ENCODE results near the gene CCDC61.

Gene CCDC61

DNA sequence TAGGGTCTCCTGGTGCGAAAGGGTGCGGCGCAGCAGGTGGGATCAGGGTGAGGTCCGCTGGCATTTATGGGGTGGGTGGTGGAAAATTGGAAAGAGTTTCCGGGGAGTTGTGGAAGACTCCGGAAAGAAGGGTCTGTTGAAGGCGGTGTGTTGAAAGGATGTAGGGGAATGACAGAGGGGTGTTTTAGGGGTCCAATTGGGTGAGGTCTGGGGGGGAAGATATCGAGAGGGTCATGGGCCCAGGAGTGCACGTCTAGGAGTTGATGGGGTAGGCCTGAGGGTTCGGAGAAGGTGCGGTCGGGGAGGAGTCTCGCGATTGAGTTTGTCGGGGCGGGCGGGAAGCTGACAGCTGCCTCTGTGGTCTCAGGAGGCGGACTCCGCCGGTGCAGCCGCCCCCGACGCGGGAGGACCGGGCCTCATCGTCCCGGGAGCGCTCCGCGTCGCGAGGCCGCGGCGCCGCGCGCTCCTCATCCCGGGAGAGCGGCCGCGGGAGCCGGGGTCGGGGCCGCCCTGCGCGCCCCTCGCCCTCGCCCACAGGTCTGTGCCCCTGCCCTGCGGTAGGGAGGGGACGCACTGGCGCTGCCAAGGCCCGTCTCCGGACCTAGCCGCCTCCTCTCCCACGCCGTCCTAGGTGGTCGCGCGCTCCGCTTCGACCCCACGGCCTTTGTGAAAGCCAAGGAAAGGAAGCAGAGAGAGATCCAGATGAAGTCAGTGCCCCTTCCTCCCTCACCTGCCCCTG, 20.6 kb downstream of the CCDC61 start:
- no peak for DNase-seq (ENCODE audit: low spot score)

DNA sequence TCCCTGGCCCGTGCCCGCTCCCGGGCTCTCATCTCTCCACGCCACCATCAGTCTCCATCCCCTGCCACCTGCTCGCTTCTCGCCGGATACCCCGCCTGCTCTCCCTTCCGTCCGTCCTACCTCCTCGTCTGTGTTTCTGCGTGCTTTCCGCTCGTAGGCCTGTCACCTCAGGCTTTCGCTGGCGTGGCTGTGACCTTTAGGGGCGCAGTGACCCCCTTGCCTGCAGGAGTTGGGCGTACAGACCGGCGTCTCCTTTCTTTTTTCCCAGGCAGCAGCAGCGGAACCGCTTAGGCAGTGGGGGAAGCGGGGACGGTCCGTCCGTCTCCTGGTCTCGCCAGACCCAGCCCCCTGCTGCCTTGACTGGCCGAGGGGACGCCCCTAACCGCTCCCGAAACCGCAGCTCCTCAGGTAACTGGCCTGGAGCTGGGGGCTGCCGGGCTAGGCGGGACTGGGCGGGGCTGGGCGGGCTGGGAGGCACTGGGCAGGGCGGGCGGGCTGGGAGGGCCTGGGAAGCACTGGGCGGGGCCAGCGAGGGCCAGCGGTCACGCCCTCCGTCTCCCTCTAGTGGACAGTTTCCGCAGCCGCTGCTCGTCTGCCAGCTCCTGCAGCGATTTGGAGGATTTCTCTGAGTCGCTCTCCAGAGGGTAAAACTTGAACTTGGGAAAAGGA, 21.3 kb downstream of the CCDC61 start:
- DNase-seq (ENCODE audit: low spot score) = peak; percentile 91

DNA sequence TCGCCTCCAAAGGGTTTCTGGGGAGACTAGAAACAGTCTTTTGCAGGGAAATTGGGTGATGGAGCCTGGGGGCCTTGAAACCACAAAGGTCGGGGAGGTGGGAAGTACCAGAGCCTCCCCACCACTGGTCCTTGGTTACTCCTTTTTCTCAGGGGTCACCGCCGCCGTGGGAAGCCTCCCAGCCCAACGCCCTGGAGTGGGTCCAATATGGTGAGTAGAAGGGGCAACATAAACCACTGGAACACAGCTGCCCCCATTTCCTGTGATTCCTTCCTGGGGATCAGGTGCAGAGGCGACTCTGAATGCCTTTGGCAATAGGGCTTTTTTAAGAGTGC, 21.8 kb downstream of the CCDC61 start:
- DNase-seq (ENCODE audit: low spot score) = no peak

DNA sequence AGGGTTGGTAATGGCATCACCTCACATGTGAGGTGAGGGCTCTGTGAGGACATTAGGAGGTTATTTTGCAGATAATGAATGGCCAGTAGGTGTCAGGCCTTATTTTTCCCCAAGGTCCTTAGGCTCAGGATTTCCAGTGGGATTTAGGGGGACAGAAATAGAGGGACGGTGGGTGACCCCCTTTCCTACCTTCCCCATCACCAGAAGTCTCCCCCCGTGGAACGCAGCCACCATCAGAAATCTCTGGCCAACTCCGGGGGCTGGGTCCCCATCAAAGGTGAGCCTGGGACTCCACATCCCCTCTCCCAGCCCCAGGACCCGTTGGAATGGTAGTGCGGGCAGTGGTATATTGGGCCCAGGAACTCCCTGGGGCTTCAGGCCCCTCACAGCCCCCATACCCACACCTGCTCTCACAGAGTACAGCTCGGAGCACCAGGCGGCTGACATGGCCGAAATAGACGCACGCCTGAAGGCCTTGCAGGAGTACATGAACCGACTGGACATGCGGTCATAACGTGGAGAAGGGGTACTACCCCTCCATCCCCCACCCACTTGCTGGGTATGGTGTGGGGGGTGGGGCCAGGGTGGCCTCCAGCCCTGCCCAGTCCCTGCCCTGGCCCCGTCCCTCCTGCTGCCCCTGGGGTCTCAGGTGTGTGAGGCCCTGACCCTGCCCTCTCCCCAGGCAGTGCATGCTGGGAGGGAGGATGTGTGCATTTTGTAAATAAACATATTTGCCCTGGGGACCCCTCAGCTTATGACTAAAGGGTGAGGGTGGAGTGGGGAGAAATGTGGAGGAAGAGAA, 22.8 kb downstream of the CCDC61 start:
- no peak for DNase-seq (ENCODE audit: low spot score)

DNA sequence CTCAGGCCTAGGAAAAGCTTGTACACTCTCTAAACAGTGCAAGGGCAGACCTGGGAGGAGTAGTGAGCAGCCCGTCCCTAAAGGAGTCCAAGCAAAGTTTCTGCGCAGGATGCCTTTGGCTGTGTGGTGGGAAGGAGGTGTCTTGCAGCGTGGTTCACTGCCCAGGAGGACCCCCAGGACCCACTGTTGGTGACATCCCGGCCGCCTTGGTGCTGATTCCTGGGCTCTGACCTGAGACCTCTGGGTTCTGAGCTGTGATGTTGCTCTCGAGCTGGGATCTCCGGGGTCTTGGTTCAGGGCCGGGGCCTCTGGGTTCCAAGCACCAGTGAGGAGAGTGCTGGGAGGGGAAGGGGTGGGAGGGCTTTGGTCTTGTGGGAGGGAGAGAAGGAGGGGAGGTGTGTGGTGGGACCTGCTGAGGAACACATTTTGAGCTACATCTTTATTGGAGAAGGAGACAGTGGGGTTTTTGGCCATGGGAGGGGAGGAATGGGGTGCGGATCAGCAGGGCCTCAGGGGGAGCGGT, 23.5 kb downstream of the CCDC61 start:
- no peak for DNase-seq (ENCODE audit: low spot score)

DNA sequence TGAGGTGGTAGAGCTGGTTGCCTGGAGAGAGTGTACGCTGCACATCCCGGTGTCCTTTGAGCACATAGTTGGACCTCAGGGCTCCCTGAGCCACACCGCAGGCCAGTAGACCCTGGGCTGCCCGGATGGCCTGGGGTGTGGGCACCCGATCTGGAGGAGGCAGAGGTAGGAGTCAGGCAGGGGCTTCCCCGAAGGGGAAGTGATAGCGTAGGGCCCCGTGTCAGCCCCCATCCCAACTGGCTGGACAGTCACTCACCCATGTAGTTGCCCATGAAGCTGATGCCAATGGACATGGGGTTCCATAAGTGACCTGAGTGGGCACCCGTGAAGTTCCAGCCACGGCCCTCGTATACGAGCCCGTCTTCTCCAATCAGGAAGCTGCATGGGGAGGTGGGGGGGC, 24.0 kb downstream of the CCDC61 start:
- no peak for DNase-seq (ENCODE audit: low spot score)

DNA sequence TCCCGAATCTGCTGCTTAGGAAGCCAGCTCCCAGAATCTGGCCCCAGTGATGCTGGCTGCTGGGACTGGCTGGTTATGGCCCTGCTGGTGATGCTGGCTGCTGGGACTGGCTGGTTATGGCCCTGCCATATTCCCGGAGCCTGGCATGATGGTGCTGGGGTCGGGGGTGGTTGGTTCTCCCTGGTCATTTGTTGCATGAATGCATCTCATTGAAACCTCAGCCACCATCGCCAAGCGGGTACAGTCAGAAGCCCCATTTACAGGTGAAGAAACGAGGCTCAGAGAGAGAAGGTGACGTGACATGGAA, 25.5 kb downstream of the CCDC61 start:
- no peak for DNase-seq (ENCODE audit: low spot score)

DNA sequence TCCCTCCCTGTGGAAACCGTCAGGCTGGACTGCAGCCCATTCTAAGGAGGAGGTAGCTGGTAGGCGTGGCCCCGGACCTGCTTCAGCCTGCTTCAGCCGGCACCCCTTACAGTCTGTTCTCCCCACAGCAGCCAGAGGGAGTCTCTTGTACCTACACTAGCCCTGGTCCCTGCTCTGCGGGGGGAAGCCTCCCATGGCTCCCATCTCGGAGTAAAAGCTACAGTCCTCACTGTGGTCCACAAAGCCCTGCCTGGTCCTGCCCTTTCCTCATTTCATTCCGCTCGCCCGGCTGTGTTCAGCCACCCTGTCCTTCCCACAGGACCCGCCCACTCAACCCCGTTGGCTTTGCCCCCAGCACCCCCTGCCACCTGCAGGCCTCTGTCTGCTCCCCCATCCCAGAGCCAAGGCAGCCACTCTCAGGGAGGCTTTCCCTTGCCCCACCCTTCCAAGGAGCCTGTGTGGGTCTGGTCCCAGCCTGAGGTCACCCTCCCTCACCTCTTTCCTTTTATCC, 26.3 kb downstream of the CCDC61 start:
- DNase-seq (ENCODE audit: low spot score) = no peak

DNA sequence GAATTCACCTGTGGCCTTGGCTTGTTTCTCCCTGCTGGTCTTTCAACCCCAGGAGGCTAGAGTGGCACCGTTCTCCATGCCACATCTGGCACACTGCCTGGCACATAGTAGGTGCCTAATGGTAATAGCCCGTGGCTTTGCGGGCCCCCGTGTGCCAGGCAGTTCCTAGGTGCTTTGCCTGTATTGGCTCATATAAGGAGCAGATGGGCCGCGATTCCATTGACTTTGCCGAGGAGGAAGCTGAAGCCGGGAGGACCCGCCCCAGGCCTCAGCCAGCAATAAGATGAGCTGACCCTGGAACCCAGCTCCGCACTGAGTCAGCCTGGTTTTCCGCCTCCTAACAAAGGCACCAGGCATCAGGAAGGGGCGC, 26.8 kb downstream of the CCDC61 start:
- no peak for DNase-seq (ENCODE audit: low spot score)

DNA sequence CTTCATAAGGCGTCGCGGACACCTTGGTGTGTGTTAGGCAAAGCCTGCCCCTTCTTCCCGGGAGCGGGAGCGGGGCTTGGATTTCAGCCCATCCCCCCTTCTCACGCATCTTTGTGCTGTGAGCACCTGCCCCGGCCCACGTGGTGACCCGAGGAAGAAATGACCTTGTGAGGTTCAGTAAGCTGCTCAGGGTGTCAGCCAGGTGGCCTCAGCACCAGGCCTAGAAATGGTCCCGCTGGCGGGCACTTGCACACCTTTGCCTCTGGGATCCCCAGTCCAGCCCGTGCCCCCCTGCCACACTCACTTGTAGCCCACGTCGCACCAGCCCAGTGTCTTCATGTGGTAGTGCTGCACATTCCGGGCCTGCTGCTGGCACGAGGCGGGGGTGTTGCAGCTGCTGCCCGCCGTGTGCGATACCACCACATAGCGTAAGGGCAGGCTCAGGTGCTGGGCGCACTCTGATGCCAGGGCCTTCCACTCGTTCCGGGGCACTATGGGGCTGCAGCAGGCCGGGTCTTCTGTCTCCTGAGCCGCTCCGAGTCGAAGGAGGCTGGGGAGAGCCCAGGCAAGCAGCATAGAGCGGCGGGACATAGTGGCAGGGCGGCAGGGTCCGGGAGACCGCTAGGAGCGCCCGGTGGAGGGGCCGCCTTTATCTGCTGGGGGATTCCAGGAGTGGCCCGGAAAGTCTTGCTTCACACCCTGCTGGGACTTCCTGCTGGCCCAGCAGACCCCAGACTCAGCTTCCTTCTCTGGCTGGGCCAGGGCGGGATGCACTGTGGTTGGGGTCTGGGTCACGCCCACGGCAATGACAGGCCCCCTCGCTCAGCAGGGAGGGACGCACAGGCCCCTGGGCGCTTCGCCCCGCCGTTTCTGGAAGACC, 27.4 kb downstream of the CCDC61 start, which contains the start of gene PGLYRP1:
Gene PGLYRP1 (minus strand): TSS at position 623 of the 880 bp plus-strand sequence. CDS start 32 bp downstream, at position 591.
- no peak for DNase-seq (ENCODE audit: low spot score)

DNA sequence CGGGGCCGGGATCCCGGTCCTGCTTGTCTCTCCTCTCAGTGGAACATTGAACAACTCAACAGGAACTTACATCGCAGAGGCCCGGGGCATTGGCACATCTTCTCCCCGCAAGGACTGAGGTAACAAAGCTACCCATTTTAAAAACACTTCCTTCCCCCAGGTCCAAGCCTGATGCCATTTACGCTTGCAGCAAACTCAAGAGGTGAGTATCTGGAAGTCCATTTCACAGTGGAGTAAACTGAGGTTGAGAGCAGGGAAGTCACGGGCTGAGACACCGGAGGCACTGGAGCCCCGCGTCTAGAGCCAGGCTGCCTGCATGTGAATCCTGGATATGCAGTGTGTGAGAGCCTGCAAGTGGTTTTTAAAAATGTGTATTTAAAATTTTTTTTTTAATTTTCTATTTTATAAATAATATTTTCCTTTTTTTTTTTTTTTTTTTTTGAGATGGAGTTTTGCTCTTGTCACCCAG, 28.1 kb downstream of the CCDC61 start:
- DNase-seq (ENCODE audit: low spot score) = no peak

DNA sequence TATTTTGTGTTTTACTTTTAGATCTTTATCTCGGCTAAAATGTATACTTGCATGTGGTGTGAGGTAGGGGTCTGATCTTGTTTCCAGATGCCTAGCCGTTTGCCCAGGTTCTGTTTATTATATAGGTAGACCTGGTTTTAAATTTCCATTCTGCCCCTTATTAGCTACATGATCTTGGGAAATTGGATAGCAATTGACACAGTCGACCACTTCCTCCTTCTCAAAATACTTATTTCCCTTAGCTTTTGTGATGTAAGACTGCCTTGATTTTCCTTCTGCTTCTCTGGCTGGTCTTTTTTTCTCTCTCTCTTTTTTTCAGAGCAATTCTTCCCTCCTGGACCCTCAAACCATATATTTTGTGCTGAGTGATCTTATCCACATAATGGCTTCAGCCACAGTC, 30.6 kb downstream of the CCDC61 start:
- DNase-seq (ENCODE audit: low spot score) = no peak

DNA sequence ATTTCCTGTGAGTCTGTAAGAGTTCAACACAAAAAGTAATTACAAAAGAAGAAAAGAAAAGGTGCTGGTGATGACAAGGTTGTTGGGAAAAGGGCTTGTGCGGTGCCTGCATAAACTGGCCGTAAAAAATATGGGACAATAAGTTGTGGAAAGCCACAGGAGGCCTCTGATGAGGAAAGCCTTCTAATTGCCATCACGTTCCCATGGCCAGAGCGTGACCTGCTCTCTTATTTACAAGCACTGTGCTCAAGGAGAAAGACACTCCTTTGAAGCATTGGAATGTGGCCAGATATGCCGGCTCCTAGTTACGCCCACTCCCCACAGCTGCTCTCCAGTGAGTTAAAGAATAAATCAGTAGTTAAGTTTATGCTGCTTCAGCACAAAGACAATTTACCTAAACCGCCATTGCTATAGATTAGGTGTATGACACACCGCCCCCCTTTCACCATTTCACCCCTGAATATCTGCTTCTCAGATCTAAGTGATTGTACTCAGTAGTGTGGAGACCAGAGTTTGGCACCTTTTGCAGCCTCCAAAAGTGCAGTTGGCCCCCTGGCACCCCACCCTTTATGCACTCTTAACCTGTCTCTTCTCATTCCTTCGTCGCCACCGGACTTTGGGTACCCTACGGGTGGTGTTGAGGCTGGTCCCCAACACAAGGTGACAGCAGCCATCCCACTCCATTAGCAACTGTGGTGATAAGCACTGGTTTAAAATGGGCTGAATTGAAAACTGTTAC, 35.7 kb downstream of the CCDC61 start:
- DNase-seq (ENCODE audit: low spot score) = no peak

DNA sequence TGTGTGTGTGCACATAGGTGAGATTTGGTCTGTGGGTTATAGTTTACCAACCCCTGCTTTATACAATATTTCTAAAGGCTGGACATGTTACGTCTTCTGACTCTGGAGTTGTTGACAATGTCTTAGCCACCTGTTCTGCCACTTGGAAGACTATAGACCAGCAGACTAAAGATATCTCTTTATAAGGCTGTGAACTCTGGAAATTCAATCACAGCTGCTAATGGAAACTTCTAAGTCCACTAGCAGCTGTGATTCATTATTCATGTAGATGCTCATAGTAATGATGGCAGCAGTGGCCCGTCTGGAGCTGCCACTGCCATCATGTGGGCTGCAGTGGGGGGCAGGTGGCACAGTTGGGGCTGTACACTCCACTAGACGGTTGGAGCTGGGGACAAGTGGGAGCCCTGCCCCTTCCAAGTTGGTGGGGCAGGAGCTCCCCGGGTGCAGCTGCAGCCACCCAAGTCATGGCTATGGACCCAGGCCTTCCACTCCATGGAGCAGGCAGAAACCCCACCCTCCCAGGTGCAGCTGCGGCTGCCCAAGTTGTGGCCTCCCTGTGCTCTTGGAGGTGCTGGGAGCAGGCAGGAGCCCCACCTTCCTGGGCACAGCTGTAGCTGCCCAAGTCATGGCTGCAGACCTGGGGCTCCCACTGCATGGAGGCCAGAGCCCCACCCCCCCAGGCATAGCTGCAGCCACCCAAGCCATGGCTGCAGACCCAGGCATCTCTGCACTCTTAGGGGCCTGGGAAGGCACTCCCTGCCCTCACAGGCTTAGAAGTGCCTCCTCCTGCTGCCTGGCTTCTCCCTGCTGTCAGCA, 36.7 kb downstream of the CCDC61 start:
- DNase-seq (ENCODE audit: low spot score) = no peak

DNA sequence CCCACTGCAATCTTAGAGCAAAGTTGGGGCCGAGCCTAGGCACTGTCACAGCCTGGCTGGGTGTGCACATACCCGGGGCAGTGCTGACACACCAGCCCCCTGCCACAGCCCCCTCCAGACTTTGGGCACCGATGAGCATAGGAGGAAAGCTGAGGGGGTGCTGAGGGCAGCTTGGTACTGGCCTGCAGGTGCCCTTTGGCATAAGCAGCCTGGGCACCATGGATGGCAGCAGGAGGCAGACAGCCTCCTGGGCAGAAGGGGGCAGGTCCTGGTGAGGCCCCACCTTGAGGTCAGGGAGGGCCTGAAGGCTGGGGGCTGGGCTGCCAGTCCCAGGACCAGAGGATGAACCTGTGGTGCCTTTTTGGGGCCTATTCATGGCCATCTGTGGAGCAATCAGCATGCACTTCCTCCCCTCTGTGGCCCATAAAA, 37.3 kb downstream of the CCDC61 start:
- DNase-seq (ENCODE audit: low spot score) = no peak

DNA sequence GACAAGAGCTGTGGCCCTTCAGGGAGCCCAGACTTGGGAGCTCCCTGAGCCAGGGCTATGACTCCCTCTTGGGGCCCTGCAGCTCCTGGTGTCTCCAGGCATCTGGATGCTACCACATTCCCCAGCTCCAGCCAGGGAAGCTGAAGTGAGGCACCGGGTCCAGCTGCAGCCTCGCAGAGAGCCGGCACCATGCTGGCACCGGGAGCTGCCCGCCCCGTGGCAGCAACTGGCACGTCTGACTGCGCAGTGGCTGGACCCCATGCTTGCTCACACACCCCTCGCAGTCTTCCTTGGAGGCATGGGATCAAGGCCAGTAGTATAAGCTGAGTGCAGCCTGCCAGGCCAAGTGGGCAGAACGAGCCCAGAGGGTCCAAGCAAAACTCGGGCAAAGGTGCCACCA, 38.1 kb downstream of the CCDC61 start:
- no peak for DNase-seq (ENCODE audit: low spot score)

DNA sequence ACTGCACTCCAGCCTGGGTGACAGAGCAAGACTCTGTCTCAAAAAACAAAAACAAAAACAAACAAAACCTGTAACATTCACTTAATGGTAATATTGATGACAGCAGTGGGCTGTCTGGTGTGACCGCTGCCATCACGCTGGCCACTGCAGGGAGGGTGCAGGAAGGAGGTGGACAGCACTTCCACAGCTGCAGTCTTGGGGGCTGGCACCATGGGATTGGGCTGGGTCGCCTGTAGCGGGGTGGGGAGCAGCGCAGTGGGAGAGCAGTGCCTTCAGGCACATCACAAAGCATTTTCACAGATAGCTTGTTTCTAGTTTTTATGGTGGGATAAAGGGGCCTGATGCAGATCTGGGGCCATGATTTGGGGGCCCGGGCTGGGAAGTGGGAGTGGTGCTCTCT, 40.3 kb downstream of the CCDC61 start:
- DNase-seq (ENCODE audit: low spot score) = no peak

DNA sequence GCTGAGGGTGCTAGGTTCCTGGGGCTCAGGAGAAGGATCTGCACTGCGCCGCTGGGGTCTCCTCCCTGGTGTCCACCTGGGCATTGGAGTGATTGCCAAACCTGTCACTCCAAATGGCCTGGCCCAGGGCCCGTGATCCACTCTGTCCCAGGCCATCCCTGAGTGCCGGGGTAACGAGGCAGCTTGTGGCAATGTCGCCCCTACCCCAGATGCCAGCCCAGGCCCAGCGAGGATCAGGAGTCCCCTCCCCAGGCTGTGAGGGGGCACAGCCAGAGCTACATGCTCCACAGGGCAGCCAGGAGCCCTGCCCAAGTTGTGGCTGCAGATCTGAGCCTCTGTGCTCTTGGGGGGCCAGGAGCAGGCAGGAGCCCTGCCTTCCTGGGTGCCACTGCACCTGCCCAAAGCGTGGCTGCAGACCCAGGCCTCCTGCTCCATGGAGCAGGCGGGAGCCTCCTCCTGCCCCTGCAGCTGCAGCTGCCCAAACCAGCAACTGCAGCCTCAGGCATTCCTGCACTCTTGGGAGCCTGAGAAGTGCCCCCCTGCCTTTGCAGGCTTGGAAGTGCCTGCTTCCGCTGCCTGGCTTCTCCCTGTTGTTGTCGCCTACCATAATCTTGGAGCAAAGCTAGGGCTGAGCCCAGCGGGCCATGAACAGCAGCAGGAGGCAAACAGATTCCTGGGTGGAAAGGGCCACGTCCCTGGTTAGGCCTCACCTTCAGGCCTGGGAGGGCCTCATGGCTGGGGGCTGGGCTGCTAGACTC, 40.9 kb downstream of the CCDC61 start:
- no peak for DNase-seq (ENCODE audit: low spot score)

DNA sequence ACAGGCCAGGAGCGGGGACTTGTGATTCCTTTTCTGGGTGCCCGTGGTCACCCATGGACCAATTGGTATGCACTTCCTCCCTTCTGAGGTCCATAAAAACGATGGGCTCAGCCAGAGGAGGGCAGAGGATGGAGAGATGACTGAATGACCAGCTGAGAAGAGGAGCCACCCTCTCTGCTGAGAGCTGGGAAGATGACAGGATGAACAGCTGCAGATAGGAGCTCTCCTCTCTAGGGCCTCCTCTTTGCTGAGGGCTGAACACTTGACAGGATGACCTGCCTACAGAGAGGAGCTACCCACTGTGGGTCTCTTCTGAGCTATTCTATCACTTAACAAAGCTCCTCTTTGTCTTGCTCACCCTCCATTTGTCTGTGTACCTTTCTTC, 41.5 kb downstream of the CCDC61 start:
- DNase-seq (ENCODE audit: low spot score) = no peak
